ENCODE results near the gene LANCL3.

- TF ChIP-seq EZH2 (IDR thresholded peaks at IDR 0.05; ENCODE audit: low read depth): no peak
- TF ChIP-seq, protein P1, sequence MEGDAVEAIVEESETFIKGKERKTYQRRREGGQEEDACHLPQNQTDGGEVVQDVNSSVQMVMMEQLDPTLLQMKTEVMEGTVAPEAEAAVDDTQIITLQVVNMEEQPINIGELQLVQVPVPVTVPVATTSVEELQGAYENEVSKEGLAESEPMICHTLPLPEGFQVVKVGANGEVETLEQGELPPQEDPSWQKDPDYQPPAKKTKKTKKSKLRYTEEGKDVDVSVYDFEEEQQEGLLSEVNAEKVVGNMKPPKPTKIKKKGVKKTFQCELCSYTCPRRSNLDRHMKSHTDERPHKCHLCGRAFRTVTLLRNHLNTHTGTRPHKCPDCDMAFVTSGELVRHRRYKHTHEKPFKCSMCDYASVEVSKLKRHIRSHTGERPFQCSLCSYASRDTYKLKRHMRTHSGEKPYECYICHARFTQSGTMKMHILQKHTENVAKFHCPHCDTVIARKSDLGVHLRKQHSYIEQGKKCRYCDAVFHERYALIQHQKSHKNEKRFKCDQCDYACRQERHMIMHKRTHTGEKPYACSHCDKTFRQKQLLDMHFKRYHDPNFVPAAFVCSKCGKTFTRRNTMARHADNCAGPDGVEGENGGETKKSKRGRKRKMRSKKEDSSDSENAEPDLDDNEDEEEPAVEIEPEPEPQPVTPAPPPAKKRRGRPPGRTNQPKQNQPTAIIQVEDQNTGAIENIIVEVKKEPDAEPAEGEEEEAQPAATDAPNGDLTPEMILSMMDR (conservative IDR thresholded peaks at IDR 0.05): no peak
These were observed 118.7 kb downstream of the LANCL3 start for GRCh38 chrX:37690119-37690518.
